Measurements from ENCODE around the gene ADAMTS9. TPM values are rescaled to one million over a fixed set of nuclear protein-coding genes. Genes with fewer than 3 reads are reported as not detected.

The ADAMTS9 gene
- polyA plus RNA-seq, 1 donor, result 174 TPM

DNA sequence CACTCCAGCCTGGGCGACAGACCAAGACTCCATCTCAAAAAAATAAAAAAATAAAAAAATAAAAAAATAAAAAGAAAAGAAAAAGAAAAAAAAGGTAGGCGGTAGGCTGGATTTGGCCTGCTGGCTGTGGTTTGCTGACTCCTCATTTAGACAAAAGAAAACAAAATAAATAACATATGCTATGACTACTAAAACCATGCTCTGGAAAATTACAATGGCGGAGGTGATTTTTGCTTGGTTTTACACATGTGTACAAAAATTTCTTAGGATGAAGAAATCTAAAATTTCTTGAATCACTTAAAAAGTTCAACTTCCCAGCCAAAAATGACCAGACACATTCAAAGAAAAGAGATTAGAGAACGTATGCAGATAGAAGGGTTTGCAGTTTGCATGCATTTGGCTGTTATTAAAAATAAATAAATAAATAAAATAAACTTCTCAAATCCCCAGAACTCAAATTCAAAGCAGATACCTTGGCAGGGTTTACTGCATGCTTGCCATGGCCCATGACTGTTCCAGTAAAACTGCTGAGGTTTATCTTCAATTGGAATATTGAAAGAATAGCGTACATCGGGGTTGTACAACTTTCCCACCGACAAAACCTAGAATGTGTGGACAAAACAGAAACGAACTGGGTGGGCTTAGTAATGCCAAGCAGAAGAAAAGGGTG, 65.9 kb downstream of the ADAMTS9 start:
- DNase-seq, result no peak

DNA sequence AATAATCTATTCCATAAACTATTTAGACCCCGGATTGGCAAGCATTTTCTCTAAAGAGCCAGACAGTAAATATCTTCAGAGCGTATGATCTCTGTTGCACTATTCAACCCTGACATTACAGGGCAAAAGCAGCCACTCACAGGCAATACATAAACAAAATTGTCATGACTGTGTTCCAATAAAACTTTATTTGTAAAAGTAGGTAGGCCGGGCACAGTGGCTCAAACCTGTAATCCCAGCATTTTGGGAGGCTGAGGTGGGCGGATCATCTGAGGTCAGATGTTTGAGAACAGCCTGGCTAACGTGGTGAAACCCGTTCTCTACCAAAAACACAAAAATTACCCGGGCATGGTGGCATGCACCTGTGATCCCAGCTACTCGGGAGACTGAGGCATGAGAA, 66.5 kb downstream of the ADAMTS9 start:
- DNase-seq, result no peak

DNA sequence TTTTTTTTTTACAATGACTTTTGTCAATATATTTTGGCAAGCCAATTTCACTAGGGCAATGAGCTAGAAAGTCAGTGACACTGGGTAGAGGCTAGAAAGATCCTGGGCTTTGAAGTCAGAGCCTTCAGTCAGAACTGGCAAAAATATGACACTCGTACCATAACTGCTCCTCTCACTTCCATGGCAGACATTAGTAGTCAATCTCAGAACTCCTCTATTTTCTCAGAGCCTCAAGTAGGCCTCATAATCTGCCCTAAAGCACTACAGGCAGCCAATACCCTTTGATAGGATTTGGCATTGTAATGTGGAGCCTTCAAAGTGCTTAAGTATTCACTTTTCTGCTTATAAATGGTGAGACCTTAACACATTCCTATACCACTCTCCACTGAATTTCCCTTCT, 67.8 kb downstream of the ADAMTS9 start:
- no peak for DNase-seq

DNA sequence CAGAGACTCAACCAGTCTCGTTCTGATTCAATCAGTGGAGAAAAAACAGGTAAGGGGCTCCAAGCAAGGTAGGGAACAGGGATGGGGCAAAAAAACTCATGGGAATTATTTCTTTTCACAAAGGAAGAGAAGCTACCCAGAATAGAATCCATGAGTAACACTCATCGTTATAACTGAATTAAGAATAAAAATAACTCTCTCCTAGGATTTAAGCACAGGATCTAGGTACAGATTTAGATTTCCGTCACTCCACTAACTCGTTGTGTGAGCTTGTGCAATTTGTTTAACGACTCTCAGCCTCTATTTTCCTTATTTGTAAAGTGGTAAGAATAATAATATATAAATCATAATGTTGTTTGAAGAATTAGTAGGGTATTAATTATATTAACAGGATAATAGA, 68.6 kb downstream of the ADAMTS9 start:
- no peak for DNase-seq

DNA sequence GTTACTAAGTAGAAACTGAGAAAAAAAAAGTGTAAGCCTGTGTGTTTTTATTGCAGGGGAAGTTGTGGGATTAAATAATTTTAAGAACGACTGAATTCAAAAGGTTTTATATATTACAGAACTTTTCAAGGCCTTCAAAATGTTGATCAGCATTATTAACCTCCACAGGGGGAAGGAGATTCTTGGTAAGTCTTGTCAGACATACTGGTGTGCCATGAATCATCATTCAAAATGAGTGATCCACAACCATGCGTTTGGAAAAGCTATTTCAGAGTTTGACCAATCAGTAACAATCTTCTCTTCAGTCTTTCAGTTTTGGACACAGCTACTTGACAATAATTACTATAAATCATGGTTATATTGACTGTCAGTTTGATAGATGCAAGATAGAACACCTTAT, 70.2 kb downstream of the ADAMTS9 start:
- no peak for DNase-seq

DNA sequence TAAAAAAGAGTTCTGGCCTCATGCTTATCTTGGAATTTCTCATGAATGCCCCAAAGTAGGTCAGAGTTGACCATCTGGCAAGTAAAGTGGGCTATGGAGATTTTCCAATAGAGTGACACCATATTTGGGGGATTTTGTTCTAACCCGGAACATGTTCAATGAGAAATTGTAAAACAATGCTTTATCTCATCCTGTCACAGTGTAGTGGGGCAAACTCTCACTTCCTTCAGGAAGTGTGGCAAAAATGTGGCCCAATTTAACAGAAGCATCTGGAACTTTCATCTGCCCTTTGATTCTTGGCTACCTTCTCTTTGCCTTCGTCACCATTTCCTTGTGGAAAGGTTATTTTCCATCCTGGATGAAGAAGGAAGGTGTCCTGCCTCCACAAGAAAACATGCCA, 70.8 kb downstream of the ADAMTS9 start:
- no peak for DNase-seq

DNA sequence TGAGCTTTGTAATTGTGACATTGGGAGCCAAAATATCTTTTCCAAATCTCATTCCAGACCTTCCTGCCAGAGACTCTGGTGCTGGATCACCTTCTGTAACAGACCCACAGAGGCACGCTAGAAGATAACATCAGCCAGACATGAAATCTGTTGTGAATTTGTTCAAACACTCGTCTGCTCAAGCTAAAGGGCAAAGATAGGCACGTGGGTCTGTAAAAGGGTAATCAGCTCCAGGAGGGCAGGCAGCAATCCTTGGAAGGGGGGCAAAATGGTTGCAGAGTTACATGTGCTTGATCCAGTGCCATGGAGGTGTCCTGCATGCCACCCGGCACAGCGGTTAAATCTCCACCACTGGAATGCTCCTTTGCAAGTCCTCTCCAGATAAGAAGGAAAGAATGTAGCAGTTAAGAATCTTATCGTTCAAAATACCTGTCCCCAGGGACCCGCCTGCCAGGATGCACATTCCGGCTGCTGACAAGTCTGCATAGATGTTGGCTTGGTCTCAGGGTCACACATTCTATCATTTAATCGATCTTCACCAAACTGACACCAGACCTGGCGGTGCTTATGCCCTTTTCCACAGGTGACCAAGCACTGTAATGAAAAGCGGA, 74.8 kb downstream of the ADAMTS9 start:
- DNase-seq, result no peak

DNA sequence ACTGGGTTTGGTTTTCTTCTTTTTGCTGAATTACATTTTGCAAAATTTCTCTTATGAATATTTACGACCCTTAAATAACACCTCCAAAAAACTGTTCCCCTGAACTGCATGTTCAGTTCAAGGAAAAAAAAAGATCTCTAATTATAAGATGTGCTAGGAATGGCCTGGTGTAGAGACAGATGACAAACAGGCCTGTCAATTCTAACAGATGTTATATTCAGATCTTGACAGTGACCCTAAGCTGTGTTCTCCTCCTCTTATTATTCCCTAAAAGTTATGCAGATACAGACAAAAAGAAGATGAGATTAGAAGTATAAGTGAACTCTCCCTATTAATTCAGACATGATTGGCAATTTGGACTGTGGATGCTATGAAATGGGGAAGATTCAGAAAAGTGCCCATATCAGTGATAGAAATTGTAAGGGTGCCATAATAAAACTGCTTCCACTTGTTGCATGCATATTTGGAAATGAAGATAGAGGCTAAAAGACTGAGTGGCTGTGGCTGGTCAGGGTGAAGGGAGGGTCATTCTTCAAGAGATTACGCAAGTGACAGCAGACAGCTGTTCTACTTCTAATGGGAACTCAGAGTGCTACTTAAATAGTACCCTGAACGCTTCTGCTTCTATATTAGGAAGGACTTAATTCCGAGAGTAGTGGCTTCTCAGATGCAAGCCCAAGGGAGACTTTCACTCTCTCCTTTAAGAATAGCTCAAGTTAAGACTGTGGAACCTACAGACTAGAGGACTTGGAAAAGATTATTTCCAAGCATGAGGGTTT, 75.5 kb downstream of the ADAMTS9 start:
- DNase-seq, result peak; percentile 56

DNA sequence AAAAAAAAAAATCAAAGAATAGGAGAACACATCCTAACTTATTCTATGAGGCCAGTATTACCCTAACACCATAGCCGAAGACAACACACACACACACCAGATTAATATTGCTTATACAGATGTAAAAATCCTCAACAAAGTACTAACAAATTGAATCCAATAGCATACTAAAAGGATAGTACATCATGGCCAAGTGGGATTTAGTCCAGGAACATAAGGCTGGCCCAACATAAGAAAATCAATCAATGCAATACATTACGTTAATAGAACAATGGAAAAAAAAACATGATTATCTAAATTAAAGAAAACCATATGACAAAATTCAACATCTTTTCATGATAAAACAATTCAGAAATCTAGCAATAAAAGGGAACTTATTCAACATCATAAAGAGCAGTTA, 79.1 kb downstream of the ADAMTS9 start:
- no peak for DNase-seq

DNA sequence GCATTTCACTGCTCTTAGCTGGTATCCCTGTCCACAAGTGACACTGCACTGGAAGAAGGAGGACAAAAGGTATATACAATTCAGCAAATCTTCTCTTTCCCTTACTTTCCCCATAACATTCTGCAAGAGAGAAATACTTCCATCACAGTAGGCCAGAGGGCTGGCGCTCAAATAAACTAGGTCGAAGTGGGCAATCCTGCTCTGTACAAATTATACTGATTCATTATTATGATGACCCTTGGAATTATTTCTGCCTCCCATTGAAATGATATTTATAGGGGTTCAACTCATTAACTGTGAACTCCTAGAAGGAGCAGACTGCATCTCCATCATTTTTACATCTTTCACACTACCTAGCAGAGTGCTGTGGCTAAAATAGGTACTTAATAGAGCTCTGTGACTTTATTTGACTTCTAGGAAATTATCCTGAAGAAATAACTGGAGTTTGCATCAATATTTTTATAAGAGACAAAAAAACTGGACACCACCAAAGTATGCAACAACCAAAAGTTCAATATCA, 80.7 kb downstream of the ADAMTS9 start:
- no peak for DNase-seq

DNA sequence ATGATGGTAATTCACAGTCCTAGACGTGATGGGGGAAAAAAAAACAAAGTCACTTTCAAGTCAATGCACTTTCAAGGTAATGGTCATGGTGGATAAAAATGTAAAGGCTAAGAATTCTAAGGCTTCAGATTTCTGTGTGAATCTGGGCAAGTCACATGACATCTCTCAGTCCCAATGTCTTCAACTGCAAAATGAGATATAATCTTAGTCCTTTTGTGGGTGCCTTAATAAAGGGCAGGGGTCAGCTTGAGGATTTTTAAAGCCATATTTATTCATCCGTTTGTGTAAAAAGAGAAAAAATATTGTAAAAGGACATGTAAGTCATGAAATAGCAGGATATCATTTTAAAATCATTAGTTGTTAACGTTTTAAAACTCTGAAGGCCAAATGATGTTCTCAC, 83.5 kb downstream of the ADAMTS9 start:
- no peak for DNase-seq

DNA sequence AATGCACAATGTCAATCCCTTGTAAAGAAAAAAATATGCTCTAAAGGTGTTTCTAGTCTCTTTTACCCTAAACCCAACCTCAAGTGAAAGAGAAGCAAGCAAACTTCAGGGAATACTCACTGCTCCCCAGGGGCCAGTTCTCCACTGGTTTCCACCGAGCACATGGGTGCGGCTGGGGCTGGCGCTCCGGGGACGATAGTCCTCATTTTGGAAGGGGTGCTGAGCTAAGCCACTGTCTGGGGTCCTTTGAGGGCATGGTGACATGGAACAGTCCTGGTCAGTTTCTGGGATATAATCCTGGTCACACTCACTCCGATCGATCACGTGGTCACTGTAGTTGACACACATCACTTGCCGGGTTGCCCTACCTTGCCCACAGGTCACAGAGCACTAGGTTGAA, 86.0 kb downstream of the ADAMTS9 start:
- no peak for DNase-seq

DNA sequence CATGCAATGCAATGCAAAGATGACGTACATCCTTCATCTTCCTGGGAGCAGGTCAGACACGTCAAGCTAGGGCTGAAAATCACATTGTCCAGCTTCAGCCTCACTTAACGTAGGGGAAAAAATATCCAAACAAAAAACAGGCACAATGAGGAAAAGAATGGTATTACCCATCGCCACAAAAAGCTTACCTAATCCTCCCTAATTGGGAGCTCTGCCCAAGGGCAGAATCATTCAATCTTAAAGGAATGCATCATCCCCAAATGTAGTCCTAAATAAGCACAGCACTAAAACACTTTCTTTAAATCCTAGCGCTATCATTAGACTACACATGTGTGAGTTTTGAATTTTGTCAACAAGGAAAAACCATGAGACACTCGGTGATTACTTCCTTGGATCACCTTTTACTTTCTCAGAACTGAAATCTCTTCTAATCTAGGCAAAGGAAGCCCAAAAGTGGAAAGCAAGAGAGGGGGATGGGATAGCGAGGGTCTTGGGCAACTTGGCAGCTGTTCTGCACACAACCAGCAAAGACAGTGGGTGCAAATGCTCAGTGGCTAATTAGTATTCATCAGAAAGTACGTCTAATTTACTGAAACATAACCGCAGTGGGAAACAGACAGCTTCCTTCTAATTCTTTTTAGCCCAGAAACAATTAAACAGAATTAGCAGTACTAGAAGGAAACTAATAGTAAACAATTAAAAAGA, 87.4 kb downstream of the ADAMTS9 start:
- DNase-seq, result no peak

DNA sequence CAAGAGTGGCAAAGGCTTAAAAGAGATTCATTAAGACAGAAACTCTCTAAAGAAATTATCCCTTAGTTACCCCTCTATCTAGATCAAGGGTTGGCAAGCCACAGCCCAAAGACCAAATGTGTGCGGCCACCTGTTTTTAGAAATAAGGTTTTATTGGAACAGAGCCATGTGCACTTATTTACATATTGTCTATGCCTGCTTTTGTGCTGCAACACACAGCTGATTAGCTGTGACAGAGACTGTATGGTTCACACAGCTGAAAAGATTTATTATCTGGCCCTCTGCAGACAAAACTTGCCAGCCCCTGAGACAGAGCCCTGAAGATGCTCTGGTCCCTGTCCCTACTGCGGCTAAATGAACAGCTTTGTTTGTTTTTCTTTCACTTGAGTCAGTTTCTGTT, 88.1 kb downstream of the ADAMTS9 start:
- DNase-seq, result no peak

DNA sequence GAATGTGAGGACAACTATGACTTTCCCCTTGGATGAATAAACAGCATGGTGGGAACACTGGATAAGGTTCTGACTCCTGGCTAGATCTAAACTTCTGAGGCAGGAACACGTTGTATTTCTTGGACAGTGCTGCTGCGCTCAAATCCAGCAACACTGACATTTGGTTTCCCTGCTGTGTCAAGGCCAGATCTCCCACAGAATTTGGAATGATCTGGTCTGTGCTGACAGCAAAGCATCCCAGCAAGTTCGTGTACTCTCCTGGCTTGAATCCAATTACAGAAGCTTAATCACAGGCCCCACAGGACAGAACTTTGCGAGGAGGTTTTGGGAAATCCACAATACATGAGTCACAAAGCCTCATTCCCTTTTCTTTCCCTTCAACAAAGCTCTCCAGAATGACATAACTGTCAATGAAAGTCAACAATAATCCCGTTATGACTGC, 92.5 kb downstream of the ADAMTS9 start:
- no peak for DNase-seq

DNA sequence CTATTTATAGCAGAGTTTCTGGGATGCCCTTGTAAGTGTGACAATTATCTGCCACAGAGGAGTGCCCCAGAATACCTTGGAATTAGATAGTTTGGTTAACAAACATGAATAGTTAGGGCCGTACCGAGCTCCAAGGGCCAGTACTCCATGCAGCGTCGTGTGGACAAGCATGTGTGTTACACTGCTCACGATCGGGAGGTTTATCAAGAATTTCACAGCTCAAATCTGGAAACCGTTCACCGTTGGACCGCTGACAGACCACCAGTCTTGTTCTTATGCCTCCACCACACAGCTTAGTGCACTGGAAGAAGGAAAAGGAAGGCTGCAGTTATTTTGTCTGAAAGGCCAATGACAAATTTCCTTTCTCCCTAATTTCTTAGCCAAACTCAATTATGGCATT, 93.7 kb downstream of the ADAMTS9 start:
- no peak for DNase-seq

DNA sequence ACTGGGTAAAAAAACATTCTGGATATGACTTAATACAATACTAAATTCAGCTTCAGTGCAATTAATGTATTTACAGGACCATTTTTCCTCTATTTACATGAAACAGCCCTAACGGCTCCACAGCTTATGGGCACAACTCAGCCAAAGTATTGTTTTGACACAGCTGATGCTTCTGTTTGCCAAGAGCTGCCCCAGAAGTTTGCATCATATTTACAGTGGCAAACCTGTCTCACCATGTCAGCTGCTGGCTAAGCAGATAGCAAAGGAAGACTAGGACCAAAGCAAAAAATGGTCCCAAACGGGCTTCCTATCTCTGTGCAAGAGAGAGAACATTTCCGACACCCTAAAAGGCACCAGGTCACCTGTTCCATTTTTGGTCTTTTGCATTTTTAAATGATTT, 94.5 kb downstream of the ADAMTS9 start:
- DNase-seq, result no peak

DNA sequence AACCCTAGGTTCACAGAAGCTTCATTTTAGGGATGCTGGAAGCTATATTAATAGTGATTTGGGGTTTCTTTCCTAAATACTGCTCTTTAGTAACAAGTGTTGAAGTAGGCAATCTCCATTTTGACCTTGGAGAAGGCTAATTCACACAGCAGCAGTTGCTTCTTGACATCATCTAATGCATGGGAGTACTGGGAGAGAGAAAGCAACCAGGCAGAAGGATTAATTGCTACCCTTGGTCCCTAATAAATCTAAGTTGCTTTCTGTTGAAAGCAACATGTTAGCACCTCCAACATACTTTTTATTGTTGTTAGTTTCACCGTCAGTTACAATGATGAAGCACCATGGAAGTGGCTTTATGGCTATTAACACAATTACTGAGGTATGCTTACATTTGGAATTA, 96.2 kb downstream of the ADAMTS9 start:
- DNase-seq, result no peak

DNA sequence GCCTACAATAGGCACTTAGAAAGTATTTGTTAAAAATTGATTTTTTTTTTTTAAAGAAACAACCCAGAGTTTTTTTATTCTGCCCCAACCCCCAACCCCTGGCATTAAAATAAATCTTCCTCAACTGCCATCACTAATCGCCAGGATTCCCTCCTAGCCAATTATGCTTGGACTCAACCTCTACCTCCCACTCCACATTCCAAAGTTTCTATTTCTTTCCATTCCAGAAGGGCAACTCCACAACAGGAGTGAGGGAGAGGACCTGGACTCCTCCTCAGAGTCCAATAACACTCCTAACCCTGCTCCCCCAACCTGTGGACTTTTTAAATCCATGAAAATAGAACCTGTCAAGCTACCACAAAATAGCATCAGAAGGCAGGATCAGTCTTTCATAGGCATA, 99.4 kb downstream of the ADAMTS9 start:
- peak; percentile 62 for DNase-seq

DNA sequence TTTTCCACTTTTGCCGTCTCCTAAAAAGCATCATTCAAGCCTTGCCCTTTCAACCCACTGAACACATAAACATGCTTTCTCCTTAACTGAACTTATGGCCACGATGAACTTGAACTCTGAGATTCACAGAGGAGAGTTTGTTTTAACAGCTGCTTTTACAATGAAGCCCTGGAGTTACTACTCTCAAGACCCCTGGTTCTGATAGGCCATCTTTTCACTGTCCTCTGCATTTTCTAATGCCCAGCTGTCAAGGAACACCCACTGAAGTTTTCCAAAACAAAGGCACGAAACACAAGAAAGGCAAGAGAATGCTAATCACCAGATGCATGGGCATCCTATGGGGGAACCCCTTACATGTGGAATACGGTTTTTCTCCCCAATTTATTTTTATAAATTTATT, 100.8 kb downstream of the ADAMTS9 start:
- DNase-seq, result no peak

DNA sequence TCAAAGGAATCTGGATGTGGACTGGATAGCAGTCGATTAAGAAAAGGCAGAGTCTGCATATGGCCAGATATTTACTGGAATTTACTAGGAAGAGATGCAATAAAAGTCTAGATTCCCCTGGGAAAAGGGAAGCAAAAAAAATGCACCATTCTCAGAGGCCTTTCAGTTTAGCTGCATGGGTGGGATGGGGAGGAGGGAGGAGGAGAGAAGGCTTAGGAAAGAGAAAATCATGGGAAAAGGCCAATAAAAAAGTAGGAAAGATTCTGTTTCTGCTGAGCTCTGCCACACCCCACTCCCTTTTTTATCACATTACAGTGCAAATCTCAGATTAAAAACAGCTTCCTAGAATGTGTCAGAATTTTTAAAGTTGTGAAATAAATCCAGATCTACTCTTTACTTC, 103.6 kb downstream of the ADAMTS9 start:
- no peak for DNase-seq

DNA sequence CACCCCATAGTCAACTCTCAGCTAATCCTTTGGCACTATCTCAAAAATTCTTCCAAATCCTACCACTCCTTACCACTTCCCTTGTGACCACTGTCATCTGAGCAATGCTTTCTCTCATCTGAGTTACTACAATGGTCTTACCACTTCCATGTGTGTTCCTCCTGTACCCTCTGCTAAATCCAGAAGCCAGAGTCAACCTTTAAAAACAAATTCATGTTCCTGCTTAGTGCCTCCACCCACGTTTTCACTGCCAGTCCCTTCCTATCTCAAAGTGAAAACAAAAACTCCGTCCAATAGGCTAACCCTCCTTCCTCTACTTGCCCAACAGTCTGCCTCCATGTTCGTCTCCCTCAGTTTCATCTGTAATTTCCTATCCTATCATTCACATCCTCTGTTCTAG, 109.0 kb downstream of the ADAMTS9 start:
- no peak for DNase-seq

Data from left kidney (tissue), 2 donors.